AG09319 (cell line): ENCODE results near the gene ANKEF1.
A peak's percentile ranks its signal among the peaks of the same experiment; 100 is the strongest.

Source experiments
- DNase-seq: peaks from one replicate; pipeline ENCODE4 v3.0.0-alpha.2; 2010; ENCODE audit warnings: low read depth; ENCODE audit errors: extremely low read depth
- CTCF ChIP-seq: IDR thresholded peaks from 2 replicates; pipeline ENCODE4 v1.5.1; 2011; ENCODE audit warnings: low read depth, mild to moderate bottlenecking, inconsistent platforms, low read length, moderate library complexity

The ANKEF1 gene

GRCh38 chr20:10034717-10035571 lies at the start of gene ANKEF1:
Gene ANKEF1 (plus strand): TSS chr20:10034987. CDS start chr20:10038302, 3,315 bp downstream.
- no peak for TF ChIP-seq CTCF
- DNase-seq: no peak

- no peak for TF ChIP-seq CTCF
- no peak for DNase-seq
Measured at GRCh38 chr20:9985281-9985680, 49.5 kb upstream of the ANKEF1 start.

GRCh38 chr20:9985773-9986172 lies 49.0 kb upstream of the ANKEF1 start:
- no peak for TF ChIP-seq CTCF
- DNase-seq: no peak

DNA sequence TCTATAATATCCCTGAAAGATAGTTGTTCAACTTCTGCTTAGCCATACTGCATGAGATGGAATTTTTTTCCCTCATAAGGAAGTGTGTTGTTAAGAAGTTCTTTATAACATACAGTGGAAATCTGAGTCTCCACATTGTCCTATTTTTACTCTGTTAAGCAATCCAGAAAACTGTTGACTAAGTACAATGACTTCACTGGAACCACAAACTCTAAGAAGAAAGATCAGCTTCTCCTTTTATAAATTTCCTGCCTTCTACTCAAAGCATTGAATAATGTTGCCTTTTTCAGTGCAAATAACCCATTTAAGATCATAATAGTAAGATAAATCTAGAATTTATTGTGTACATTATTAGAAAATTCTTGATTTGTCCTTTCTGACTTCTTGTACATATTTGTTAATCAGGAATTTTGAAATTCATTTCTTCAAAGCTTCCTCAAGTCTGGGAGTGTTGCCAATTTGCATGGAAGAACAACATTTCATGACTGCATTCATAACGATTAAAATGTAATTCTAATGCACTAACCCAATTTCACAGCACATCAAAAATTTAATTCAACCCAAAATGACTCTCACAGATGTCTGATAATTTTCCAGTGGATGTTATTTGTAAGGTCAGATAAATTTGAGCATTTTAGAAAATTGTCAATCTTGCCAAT lies 45.6 kb upstream of the ANKEF1 start:
- peak; percentile 44 for DNase-seq
- no peak for TF ChIP-seq CTCF

GRCh38 chr20:9993137-9993536 lies 41.6 kb upstream of the ANKEF1 start:
- TF ChIP-seq CTCF: no peak
- DNase-seq: no peak

GRCh38 chr20:9994676-9995075 lies 40.1 kb upstream of the ANKEF1 start:
- no peak for TF ChIP-seq CTCF
- DNase-seq: no peak

- no peak for DNase-seq
- no peak for TF ChIP-seq CTCF
Measured at GRCh38 chr20:9995510-9996272, 39.1 kb upstream of the ANKEF1 start.
